Measurements from ENCODE around the gene WWTR1. TPM values are rescaled to one million over a fixed set of nuclear protein-coding genes. Genes with fewer than 3 reads are reported as not detected.

Gene WWTR1
- total and polyA plus RNA-seq, 2 of the 8 experiments (the other 6 are each of a cell fraction or from before 2014, with no cell fraction given), result 15.7 to 18.6 TPM

DNA sequence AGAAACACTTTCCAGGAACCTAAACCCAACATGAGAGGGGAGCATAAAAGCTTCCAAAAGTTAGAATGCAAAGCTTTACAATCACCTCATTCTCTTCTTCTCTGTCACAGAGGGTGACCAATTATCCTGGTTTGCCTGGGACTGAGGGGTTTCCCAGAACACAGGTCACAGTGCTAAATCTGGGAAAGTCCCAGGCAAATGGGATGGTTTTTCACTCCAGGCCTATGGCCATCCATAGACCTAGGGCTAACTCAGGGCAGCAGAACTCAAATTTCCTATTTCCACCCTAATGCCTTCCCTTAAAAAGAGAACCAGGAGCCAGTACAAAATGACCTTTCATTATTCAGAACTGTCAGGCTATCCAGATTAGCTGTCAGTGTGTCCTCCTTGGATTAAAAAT is 106.3 kb downstream of the WWTR1 start:
- no peak overlapping the region for H4K8ac ChIP-seq (ENCODE audit: extremely low read depth, insufficient read depth, low read length)
- no peak overlapping the region for H3K14ac ChIP-seq (ENCODE audit: insufficient read length)
- no peaks in the 10 kb centered on the region for H3K9me3 ChIP-seq (ENCODE audit: insufficient read depth in 2 of 2, low read depth in 1 of 2, low read length in 1 of 2)
- H3K23ac ChIP-seq (ENCODE audit: insufficient read length), result no peak overlapping the region
- ChIA-PET CTCF (ENCODE audit: partially characterized antibody) (interaction anchor here (2.0 kb wide), 1 partner anchor 215 kb away, joined by 4 read pairs; no protein-coding TSS in a partner anchor), POLR2A (ENCODE audit: partially characterized antibody) (no interaction called here)
- H2BK15ac ChIP-seq (ENCODE audit: low read length), result no peak overlapping the region
- H3K4me1 ChIP-seq (replicated peaks in 1 of 4; ENCODE audit: control insufficient read depth in 3 of 4, insufficient read depth in 4 of 4, low read length in 3 of 4), result peaks cover 0 to 5% (median 2%) of the 10 kb centered on the region in 4 experiments; a peak in 4 of 7 replicates
- H3K4me3 ChIP-seq (ENCODE audit: extremely low read depth in 1 of 4, insufficient read depth in 2 of 4, low read depth in 3 of 4, low read length in 4 of 4), result no peak overlapping the region
- H4K5ac ChIP-seq (ENCODE audit: insufficient read length, low read depth, low read length), result no peak overlapping the region
- no peaks in the 10 kb centered on the region for H3K27me3 ChIP-seq (replicated peaks in 1 of 4; ENCODE audit: control insufficient read depth in 3 of 4, extremely low read depth in 1 of 4, insufficient read depth in 3 of 4, low read length in 3 of 4)
- no peaks in the 10 kb centered on the region; the same call in 1 of the 2 replicates for H3K79me1 ChIP-seq (ENCODE audit: low read depth, low read length)
- DNase-seq (ENCODE audit: low read depth in 1 of 2, low spot score in 2 of 2), result no peak
- H3K36me3 ChIP-seq (ENCODE audit: control insufficient read depth in 2 of 4, insufficient read depth in 4 of 4, low read length in 3 of 4), result no peaks in the 10 kb centered on the region
- no peak overlapping the region for H3K9ac ChIP-seq (replicated peaks in 1 of 4; ENCODE audit: extremely low read depth in 1 of 4, low read depth in 3 of 4, low read length in 3 of 4)
- FAIRE-seq, result no peak
- no peak overlapping the region for H2BK12ac ChIP-seq (ENCODE audit: low read depth, low read length)
- H3K18ac ChIP-seq (ENCODE audit: extremely low read depth, low read length), result no peak overlapping the region
- no peak overlapping the region for H3K4me2 ChIP-seq (ENCODE audit: insufficient read depth in 1 of 2, low read depth in 2 of 2, low read length in 2 of 2)
- H3K79me2 ChIP-seq (ENCODE audit: control insufficient read depth in 1 of 2, insufficient read depth in 2 of 2, low read length in 2 of 2), result no peaks in the 10 kb centered on the region
- no peaks in the 10 kb centered on the region for H3K23me2 ChIP-seq (ENCODE audit: low read depth, low read length)
- H2AFZ ChIP-seq (ENCODE audit: low read length), result no peak overlapping the region
- H2BK5ac ChIP-seq (ENCODE audit: low read depth, low read length), result no peak overlapping the region
- no peak overlapping the region for H3K56ac ChIP-seq (replicated peaks; ENCODE audit: insufficient read length, low read depth, low read length)
- H2BK120ac ChIP-seq (replicated peaks; ENCODE audit: low read depth, low read length), result no peak overlapping the region
- H3K4ac ChIP-seq (replicated peaks; ENCODE audit: insufficient read length, low read depth, low read length), result no peak overlapping the region
- H2AK5ac ChIP-seq (ENCODE audit: low read depth, low read length), result no peak overlapping the region
- H4K91ac ChIP-seq (replicated peaks; ENCODE audit: insufficient read length, low read length), result no peak overlapping the region
- H2BK20ac ChIP-seq (ENCODE audit: low read length), result no peak overlapping the region
- H3K27ac ChIP-seq (ENCODE audit: low read depth, low read length), result no peak overlapping the region
- H4K20me1 ChIP-seq (replicated peaks in 1 of 2; ENCODE audit: control insufficient read depth in 1 of 2, insufficient read depth in 2 of 2, low read length in 2 of 2), result no peaks in the 10 kb centered on the region
- no peak for TF ChIP-seq HDAC2 (IDR thresholded peaks at IDR 0.05; ENCODE audit: borderline replicate concordance in 1 of 2, low read depth in 2 of 2, low read length in 2 of 2)
- no peak for TF ChIP-seq CEBPB (IDR thresholded peaks at IDR 0.05; ENCODE audit: low read depth, low read length)
- TF ChIP-seq GTF2F1 (IDR thresholded peaks at IDR 0.05; ENCODE audit: borderline replicate concordance, low read depth, low read length), result no peak
- TF ChIP-seq CTCF (IDR thresholded peaks at IDR 0.05; ENCODE audit: control extremely low read depth in 1 of 3, insufficient read depth in 1 of 3, low read depth in 1 of 3, low read length in 3 of 3), result no peak
- TF ChIP-seq TAF1 (IDR thresholded peaks at IDR 0.05; ENCODE audit: low read depth, low read length), result no peak
- no peak for TF ChIP-seq JUN (IDR thresholded peaks at IDR 0.05; ENCODE audit: low read depth, low read length)
- TF ChIP-seq, protein P1, sequence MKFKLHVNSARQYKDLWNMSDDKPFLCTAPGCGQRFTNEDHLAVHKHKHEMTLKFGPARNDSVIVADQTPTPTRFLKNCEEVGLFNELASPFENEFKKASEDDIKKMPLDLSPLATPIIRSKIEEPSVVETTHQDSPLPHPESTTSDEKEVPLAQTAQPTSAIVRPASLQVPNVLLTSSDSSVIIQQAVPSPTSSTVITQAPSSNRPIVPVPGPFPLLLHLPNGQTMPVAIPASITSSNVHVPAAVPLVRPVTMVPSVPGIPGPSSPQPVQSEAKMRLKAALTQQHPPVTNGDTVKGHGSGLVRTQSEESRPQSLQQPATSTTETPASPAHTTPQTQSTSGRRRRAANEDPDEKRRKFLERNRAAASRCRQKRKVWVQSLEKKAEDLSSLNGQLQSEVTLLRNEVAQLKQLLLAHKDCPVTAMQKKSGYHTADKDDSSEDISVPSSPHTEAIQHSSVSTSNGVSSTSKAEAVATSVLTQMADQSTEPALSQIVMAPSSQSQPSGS (IDR thresholded peaks at IDR 0.05; ENCODE audit: low read length), result no peak
- TF ChIP-seq BRCA1 (IDR thresholded peaks at IDR 0.05; ENCODE audit: low read depth, low read length), result no peak
- TF ChIP-seq POLR2AphosphoS5 (IDR thresholded peaks at IDR 0.05; ENCODE audit: low read depth, low read length), result no peak
- no peak for TF ChIP-seq CHD1 (IDR thresholded peaks at IDR 0.05; ENCODE audit: low read depth, low read length)
- TF ChIP-seq ZNF274 (IDR thresholded peaks at IDR 0.05; ENCODE audit: borderline replicate concordance, extremely low read depth, low read length), result no peak
